ENCODE results near the gene TBC1D10A. TPM values are rescaled to one million over a fixed set of nuclear protein-coding genes. Genes with fewer than 3 reads are reported as not detected.

TBC1D10A gene
- total RNA-seq, 4 donors from 2014 or later, result 27.9 to 72.2 (median 45.7) TPM

- in situ Hi-C loops (cut with MboI; ENCODE audit: low pct_ligation_motif_present in 1 of 4, low pct_unique_long_range_greater_than_20kb in 1 of 4, low sequenced_read_pairs in 3 of 4), result no loop called here
- DNase-seq, result peak; percentile 56
- 52 to 73% methylated on average over 4 to 15 of the region's 15 CpGs for WGBS, 2 donors (ENCODE audit: low coverage in 1 of 2)
Measured at GRCh38 chr22:30245181-30245984, 81.4 kb downstream of the TBC1D10A start.

GRCh38 chr22:30244641-30245040 is 82.1 kb downstream of the TBC1D10A start:
- peaks cover 5 to 38% (median 36%) of the 10 kb centered on the region in 4 donors for H3K4me1 ChIP-seq
- in situ Hi-C loops (cut with MboI; ENCODE audit: low pct_ligation_motif_present in 1 of 4, low pct_unique_long_range_greater_than_20kb in 1 of 4, low sequenced_read_pairs in 3 of 4), result no loop called here
- H3K36me3 ChIP-seq, result no peaks in the 10 kb centered on the region
- DNase-seq, result no peak
- no peak overlapping the region for H3K4me3 ChIP-seq
- H3K27me3 ChIP-seq, result peaks cover 16% of the 10 kb centered on the region
- WGBS, 2 donors (ENCODE audit: low coverage in 1 of 2), result 84% methylated on average over 5 of the region's 5 CpGs; no CpG with 5 or more reads in 1 of the 2 donors
- H3K27ac ChIP-seq, result peak overlapping the region in 1 of 4 donors; percentile 84
- no peaks in the 10 kb centered on the region for H3K9me3 ChIP-seq
- intact Hi-C loops (cut with DNase I; ENCODE audit: low total_unique reads), result no loop called here
- TF ChIP-seq POLR2AphosphoS5 (IDR thresholded peaks at IDR 0.05), result no peak
- no peak for TF ChIP-seq EP300 (IDR thresholded peaks at IDR 0.05; ENCODE audit: low read depth)
- no peak for TF ChIP-seq CTCF (IDR thresholded peaks at IDR 0.05)
- no peak for TF ChIP-seq POLR2A (IDR thresholded peaks at IDR 0.05)

More at GRCh38 chr22:30245181-30245984, 81.4 kb downstream of the TBC1D10A start:
- intact Hi-C loops (cut with DNase I; ENCODE audit: low total_unique reads), result no loop called here
- no peaks in the 10 kb centered on the region for H3K9me3 ChIP-seq
- no peaks in the 10 kb centered on the region for H3K36me3 ChIP-seq
- TF ChIP-seq POLR2AphosphoS5 (IDR thresholded peaks at IDR 0.05) (no peak), CTCF (IDR thresholded peaks at IDR 0.05) (no peak), POLR2A (IDR thresholded peaks at IDR 0.05) (no peak), EP300 (IDR thresholded peaks at IDR 0.05; ENCODE audit: low read depth) (no peak)
- peak overlapping the region; percentile 75 to 86 (median 84) for H3K27ac ChIP-seq
- peaks cover 16% of the 10 kb centered on the region for H3K27me3 ChIP-seq
- peak overlapping the region; percentile 27 to 62 (median 48) for H3K4me3 ChIP-seq
- H3K4me1 ChIP-seq, result peaks cover 5 to 38% (median 36%) of the 10 kb centered on the region in 4 donors

- in situ Hi-C loops (cut with MboI; ENCODE audit: low pct_ligation_motif_present in 1 of 4, low pct_unique_long_range_greater_than_20kb in 1 of 4, low sequenced_read_pairs in 3 of 4) (no loop called here), intact Hi-C loops (cut with DNase I; ENCODE audit: low total_unique reads) (no loop called here)
- DNase-seq, result no peak
- H3K36me3 ChIP-seq, result no peaks in the 10 kb centered on the region
- peaks cover 5 to 37% (median 33%) of the 10 kb centered on the region in 4 donors for H3K4me1 ChIP-seq
- no peaks in the 10 kb centered on the region for H3K9me3 ChIP-seq
- 92 to 96% methylated on average over 4 to 10 of the region's 10 CpGs for WGBS, 2 donors (ENCODE audit: low coverage in 1 of 2)
- H3K27ac ChIP-seq, result no peak overlapping the region
- H3K27me3 ChIP-seq, result peaks cover 16% of the 10 kb centered on the region
- H3K4me3 ChIP-seq, result no peak overlapping the region
- TF ChIP-seq EP300 (IDR thresholded peaks at IDR 0.05; ENCODE audit: low read depth) (no peak), POLR2A (IDR thresholded peaks at IDR 0.05) (no peak), POLR2AphosphoS5 (IDR thresholded peaks at IDR 0.05) (no peak), CTCF (IDR thresholded peaks at IDR 0.05) (no peak)
Measured at GRCh38 chr22:30244066-30244465, 82.7 kb downstream of the TBC1D10A start.

- intact Hi-C loops (cut with DNase I; ENCODE audit: low total_unique reads) (no loop called here), in situ Hi-C loops (cut with MboI; ENCODE audit: low pct_ligation_motif_present in 1 of 4, low pct_unique_long_range_greater_than_20kb in 1 of 4, low sequenced_read_pairs in 3 of 4) (no loop called here)
- TF ChIP-seq EP300 (IDR thresholded peaks at IDR 0.05; ENCODE audit: low read depth) (no peak), CTCF (IDR thresholded peaks at IDR 0.05) (no peak), POLR2A (IDR thresholded peaks at IDR 0.05) (no peak), POLR2AphosphoS5 (IDR thresholded peaks at IDR 0.05) (no peak)
- Histone ChIP-seq H3K36me3 (no peaks in the 10 kb centered on the region), H3K27me3 (peaks cover 16% of the 10 kb centered on the region), H3K27ac (no peak overlapping the region), H3K4me3 (no peak overlapping the region), H3K9me3 (no peaks in the 10 kb centered on the region), H3K4me1 (peaks cover 5 to 33% (median 30%) of the 10 kb centered on the region in 4 donors)
- 90% methylated on average over 17 of the region's 22 CpGs; no CpG with 5 or more reads in 1 of the 2 donors for WGBS, 2 donors (ENCODE audit: low coverage in 1 of 2)
- no peak for DNase-seq
Measured at GRCh38 chr22:30243661-30244060, 83.1 kb downstream of the TBC1D10A start.

Other genes starting within 250 kb of the TBC1D10A start
- not detected for gene HORMAD2, start 246.5 kb downstream of the TBC1D10A start, total RNA-seq
- gene LIF, start 80.2 kb downstream of the TBC1D10A start, total RNA-seq, result 1 to 10 TPM; 4.0 to 5.2 (median 4.4) TPM
- not detected for gene OSM, start 60.1 kb downstream of the TBC1D10A start, total RNA-seq
- 1 to 10 TPM in 2 of 4 donors, not detected in 2; 5.6 to 6.8 TPM for gene CASTOR1, start 37.4 kb downstream of the TBC1D10A start, total RNA-seq
- gene SF3A1, start 30.0 kb upstream of the TBC1D10A start, total RNA-seq, result 100 to 1,000 TPM in 2 of 4 donors, 10 to 100 TPM in 2; 73.2 to 664 (median 99.3) TPM
- gene CCDC157, start 30.1 kb upstream of the TBC1D10A start, total RNA-seq, result 1 to 10 TPM; 1.4 to 5.2 (median 3.3) TPM
- 10 to 100 TPM in 2 of 4 donors, 1 to 10 TPM in 2; 3.2 to 65.5 (median 9.8) TPM for gene RNF215, start 60.5 kb upstream of the TBC1D10A start, total RNA-seq
- 1 to 10 TPM in 3 of 4 donors, not detected in 1; 2.2 to 5.5 (median 4.5) TPM for gene SEC14L2, start 70.1 kb upstream of the TBC1D10A start, total RNA-seq
- gene MTFP1, start 98.8 kb upstream of the TBC1D10A start, total RNA-seq, result 10 to 100 TPM in 3 of 4 donors, 1 to 10 TPM in 1; 2.0 to 48.6 (median 21.4) TPM
- gene SEC14L3, start 145.1 kb upstream of the TBC1D10A start, total RNA-seq, result not detected
- not detected for gene SEC14L4, start 178.8 kb upstream of the TBC1D10A start, total RNA-seq
- gene SEC14L6, start 219.8 kb upstream of the TBC1D10A start, total RNA-seq, result under 1 TPM in 2 of 4 donors, not detected in 2; 0.14 to 0.48 TPM
- 10 to 100 TPM in 1 of 4 donors, 1 to 10 TPM in 3; 5.6 to 24.2 (median 8.7) TPM for gene GAL3ST1, start 247.7 kb upstream of the TBC1D10A start, total RNA-seq